H1 (cell line): ENCODE data around the gene RNF126. TPM values are rescaled to one million over a fixed set of nuclear protein-coding genes. Genes with fewer than 3 reads are reported as not detected.

ENCODE experiments used
- BACH1 ChIP-seq: IDR thresholded peaks from 2 replicates; pipeline ENCODE4 v1.6.1; 2012; ENCODE audit warnings: low read length, improper control_type of control experiment
- CHD1 ChIP-seq: IDR thresholded peaks from 2 replicates; pipeline ENCODE4 v1.6.1; 2012; ENCODE audit warnings: low read depth, low read length, improper control_type of control experiment
- CHD2 ChIP-seq: IDR thresholded peaks from 2 replicates; pipeline ENCODE4 v1.6.1; 2012; ENCODE audit warnings: low read length, improper control_type of control experiment
- CTBP2 ChIP-seq: IDR thresholded peaks from 2 replicates; pipeline ENCODE4 v1.7.0; 2011; ENCODE audit warnings: borderline replicate concordance, mild to moderate bottlenecking, moderate library complexity, mixed read lengths, low read length; ENCODE audit not compliant: insufficient read depth, insufficient read length
- KDM5A ChIP-seq: fragments of 200-600 bp; IDR thresholded peaks from 2 replicates; pipeline ENCODE4 v1.7.1; 2012; ENCODE audit warnings: mild to moderate bottlenecking, low read length, inconsistent platforms, mixed read lengths
- RFX5 ChIP-seq: IDR thresholded peaks from 2 replicates; pipeline ENCODE4 v1.6.1; 2011; ENCODE audit warnings: low read depth, low read length, improper control_type of control experiment, borderline replicate concordance
- RNF2 ChIP-seq: fragments of 200-900, 300-1000 bp; sonication (generic); IDR thresholded peaks from 2 replicates; pipeline ENCODE4 v1.7.1; 2016; ENCODE audit warnings: borderline replicate concordance, low read depth, mild to moderate bottlenecking, antibody characterized with exemption, low read length; ENCODE audit not compliant: poor library complexity, severe bottlenecking; ENCODE audit errors: missing control alignments
- polyA plus RNA-seq, 7 experiments: library from polyadenylated mRNA; depleted of rRNA in 3 of 7; stranded (reverse) in 5 of 7; unstranded in 2 of 7; fragments of >200 nt in 5 of 7; fragments of 200-250 nt in 2 of 7; gene quantifications; 1 replicate in 5 of 7; 2 replicates in 1 of 7; 4 replicates in 1 of 7; pipeline versions ENCODE4 v1.2.1 to v1.2.3, GENCODE V29; 2011 to 2013; ENCODE audit warnings: missing spikeins in 2 of 7, mixed read lengths in 2 of 7
- total RNA-seq: library from RNA; stranded (reverse); fragmentation: NEBNext Ultra II Directional; extraction: Animal tissue kit (Norgen Biotek cat#: 25700); gene quantifications from 2 replicates; pipeline ENCODE4 v1.2.1, GENCODE V29; 2021
- TF ChIP-seq, protein P1 (sequence below): fragments of 300-600 bp; sonication (generic); IDR thresholded peaks from 2 replicates; pipeline ENCODE4 v1.7.1; 2012; ENCODE audit warnings: low read length, moderate library complexity, mild to moderate bottlenecking, inconsistent platforms; ENCODE audit not compliant: insufficient replicate concordance
- TF ChIP-seq, protein P2 (sequence below), 3 experiments: IDR thresholded peaks; 1 replicate in 2 of 3; 2 replicates in 1 of 3; pipeline versions ENCODE4 v1.5.1 to v1.6.1; 2011; ENCODE audit warnings: low read length in 3 of 3, mild to moderate bottlenecking in 3 of 3, inconsistent platforms in 2 of 3, low read depth in 1 of 3, moderate library complexity in 1 of 3; ENCODE audit not compliant: insufficient read depth in 1 of 3; ENCODE audit errors: control extremely low read depth in 1 of 3

The RNF126 gene
- total and polyA plus RNA-seq, 2 of the 8 experiments (the other 6 are each of a cell fraction or from before 2014, with no cell fraction given), result 21.8 to 68.0 TPM

- TF ChIP-seq CTBP2 (no peak), BACH1 (no peak), RNF2 (no peak), RFX5 (no peak), CHD2 (no peak), KDM5A (no peak), CHD1 (no peak)
- TF ChIP-seq, protein P1, sequence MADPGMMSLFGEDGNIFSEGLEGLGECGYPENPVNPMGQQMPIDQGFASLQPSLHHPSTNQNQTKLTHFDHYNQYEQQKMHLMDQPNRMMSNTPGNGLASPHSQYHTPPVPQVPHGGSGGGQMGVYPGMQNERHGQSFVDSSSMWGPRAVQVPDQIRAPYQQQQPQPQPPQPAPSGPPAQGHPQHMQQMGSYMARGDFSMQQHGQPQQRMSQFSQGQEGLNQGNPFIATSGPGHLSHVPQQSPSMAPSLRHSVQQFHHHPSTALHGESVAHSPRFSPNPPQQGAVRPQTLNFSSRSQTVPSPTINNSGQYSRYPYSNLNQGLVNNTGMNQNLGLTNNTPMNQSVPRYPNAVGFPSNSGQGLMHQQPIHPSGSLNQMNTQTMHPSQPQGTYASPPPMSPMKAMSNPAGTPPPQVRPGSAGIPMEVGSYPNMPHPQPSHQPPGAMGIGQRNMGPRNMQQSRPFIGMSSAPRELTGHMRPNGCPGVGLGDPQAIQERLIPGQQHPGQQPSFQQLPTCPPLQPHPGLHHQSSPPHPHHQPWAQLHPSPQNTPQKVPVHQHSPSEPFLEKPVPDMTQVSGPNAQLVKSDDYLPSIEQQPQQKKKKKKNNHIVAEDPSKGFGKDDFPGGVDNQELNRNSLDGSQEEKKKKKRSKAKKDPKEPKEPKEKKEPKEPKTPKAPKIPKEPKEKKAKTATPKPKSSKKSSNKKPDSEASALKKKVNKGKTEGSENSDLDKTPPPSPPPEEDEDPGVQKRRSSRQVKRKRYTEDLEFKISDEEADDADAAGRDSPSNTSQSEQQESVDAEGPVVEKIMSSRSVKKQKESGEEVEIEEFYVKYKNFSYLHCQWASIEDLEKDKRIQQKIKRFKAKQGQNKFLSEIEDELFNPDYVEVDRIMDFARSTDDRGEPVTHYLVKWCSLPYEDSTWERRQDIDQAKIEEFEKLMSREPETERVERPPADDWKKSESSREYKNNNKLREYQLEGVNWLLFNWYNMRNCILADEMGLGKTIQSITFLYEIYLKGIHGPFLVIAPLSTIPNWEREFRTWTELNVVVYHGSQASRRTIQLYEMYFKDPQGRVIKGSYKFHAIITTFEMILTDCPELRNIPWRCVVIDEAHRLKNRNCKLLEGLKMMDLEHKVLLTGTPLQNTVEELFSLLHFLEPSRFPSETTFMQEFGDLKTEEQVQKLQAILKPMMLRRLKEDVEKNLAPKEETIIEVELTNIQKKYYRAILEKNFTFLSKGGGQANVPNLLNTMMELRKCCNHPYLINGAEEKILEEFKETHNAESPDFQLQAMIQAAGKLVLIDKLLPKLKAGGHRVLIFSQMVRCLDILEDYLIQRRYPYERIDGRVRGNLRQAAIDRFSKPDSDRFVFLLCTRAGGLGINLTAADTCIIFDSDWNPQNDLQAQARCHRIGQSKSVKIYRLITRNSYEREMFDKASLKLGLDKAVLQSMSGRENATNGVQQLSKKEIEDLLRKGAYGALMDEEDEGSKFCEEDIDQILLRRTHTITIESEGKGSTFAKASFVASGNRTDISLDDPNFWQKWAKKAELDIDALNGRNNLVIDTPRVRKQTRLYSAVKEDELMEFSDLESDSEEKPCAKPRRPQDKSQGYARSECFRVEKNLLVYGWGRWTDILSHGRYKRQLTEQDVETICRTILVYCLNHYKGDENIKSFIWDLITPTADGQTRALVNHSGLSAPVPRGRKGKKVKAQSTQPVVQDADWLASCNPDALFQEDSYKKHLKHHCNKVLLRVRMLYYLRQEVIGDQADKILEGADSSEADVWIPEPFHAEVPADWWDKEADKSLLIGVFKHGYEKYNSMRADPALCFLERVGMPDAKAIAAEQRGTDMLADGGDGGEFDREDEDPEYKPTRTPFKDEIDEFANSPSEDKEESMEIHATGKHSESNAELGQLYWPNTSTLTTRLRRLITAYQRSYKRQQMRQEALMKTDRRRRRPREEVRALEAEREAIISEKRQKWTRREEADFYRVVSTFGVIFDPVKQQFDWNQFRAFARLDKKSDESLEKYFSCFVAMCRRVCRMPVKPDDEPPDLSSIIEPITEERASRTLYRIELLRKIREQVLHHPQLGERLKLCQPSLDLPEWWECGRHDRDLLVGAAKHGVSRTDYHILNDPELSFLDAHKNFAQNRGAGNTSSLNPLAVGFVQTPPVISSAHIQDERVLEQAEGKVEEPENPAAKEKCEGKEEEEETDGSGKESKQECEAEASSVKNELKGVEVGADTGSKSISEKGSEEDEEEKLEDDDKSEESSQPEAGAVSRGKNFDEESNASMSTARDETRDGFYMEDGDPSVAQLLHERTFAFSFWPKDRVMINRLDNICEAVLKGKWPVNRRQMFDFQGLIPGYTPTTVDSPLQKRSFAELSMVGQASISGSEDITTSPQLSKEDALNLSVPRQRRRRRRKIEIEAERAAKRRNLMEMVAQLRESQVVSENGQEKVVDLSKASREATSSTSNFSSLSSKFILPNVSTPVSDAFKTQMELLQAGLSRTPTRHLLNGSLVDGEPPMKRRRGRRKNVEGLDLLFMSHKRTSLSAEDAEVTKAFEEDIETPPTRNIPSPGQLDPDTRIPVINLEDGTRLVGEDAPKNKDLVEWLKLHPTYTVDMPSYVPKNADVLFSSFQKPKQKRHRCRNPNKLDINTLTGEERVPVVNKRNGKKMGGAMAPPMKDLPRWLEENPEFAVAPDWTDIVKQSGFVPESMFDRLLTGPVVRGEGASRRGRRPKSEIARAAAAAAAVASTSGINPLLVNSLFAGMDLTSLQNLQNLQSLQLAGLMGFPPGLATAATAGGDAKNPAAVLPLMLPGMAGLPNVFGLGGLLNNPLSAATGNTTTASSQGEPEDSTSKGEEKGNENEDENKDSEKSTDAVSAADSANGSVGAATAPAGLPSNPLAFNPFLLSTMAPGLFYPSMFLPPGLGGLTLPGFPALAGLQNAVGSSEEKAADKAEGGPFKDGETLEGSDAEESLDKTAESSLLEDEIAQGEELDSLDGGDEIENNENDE, result no peak
- TF ChIP-seq, protein P2, sequence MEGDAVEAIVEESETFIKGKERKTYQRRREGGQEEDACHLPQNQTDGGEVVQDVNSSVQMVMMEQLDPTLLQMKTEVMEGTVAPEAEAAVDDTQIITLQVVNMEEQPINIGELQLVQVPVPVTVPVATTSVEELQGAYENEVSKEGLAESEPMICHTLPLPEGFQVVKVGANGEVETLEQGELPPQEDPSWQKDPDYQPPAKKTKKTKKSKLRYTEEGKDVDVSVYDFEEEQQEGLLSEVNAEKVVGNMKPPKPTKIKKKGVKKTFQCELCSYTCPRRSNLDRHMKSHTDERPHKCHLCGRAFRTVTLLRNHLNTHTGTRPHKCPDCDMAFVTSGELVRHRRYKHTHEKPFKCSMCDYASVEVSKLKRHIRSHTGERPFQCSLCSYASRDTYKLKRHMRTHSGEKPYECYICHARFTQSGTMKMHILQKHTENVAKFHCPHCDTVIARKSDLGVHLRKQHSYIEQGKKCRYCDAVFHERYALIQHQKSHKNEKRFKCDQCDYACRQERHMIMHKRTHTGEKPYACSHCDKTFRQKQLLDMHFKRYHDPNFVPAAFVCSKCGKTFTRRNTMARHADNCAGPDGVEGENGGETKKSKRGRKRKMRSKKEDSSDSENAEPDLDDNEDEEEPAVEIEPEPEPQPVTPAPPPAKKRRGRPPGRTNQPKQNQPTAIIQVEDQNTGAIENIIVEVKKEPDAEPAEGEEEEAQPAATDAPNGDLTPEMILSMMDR (IDR thresholded peaks at IDR 0.05; ENCODE audit: control extremely low read depth in 1 of 3, insufficient read depth in 1 of 3, low read depth in 1 of 3, low read length in 3 of 3), result no peak
These were observed 54.0 kb downstream of the RNF126 start (continued) for GRCh38 chr19:609004-609346.
